GM23248 (cell line): ENCODE measurements around the gene ACAT2. TPM values are rescaled to one million over a fixed set of nuclear protein-coding genes. Genes with fewer than 3 reads are reported as not detected.

ENCODE experiments used
- DNase-seq: peaks from one replicate; pipeline ENCODE4 v3.0.0-alpha.2; 2015
- H2AFZ ChIP-seq: fragments of 200-600 bp; sonication (generic); 2 replicates; pipeline ENCODE4 v1.6.1; 2016; ENCODE audit warnings: antibody characterized with exemption
- H3F3A ChIP-seq: fragments of 200-600 bp; sonication (generic); 2 replicates; pipeline ENCODE4 v1.6.1; 2016; ENCODE audit warnings: mild to moderate bottlenecking, antibody characterized with exemption, mixed run types; ENCODE audit not compliant: insufficient read depth
- H3K27ac ChIP-seq: fragments of 200-600 bp; sonication (generic); 2 replicates; pipeline ENCODE4 v1.5.1; 2016; ENCODE audit warnings: mild to moderate bottlenecking
- H3K27me3 ChIP-seq: fragments of 200-600 bp; sonication (generic); replicated peaks from 2 replicates; pipeline ENCODE4 v1.6.1; 2016; ENCODE audit warnings: mild to moderate bottlenecking; ENCODE audit not compliant: insufficient read depth
- H3K36me3 ChIP-seq: fragments of 200-600 bp; sonication (generic); 2 replicates; pipeline ENCODE4 v1.6.1; 2016; ENCODE audit warnings: low read depth, mild to moderate bottlenecking
- H3K4me1 ChIP-seq: fragments of 200-600 bp; sonication (generic); 2 replicates; pipeline ENCODE4 v1.6.1; 2016; ENCODE audit warnings: mild to moderate bottlenecking; ENCODE audit not compliant: insufficient read depth
- H3K4me2 ChIP-seq: fragments of 200-600 bp; sonication (generic); one replicate; pipeline ENCODE4 v1.6.1; 2016; ENCODE audit warnings: mild to moderate bottlenecking; ENCODE audit not compliant: unreplicated experiment
- H3K4me3 ChIP-seq: fragments of 200-600 bp; sonication (generic); 2 replicates; pipeline ENCODE4 v1.5.1; 2016; ENCODE audit warnings: mild to moderate bottlenecking
- H3K79me2 ChIP-seq: fragments of 200-600 bp; sonication (generic); 2 replicates; pipeline ENCODE4 v1.6.1; 2016; ENCODE audit warnings: mild to moderate bottlenecking; ENCODE audit not compliant: insufficient read depth
- H3K9ac ChIP-seq: fragments of 200-600 bp; sonication (generic); 2 replicates; pipeline ENCODE4 v1.6.1; 2016; ENCODE audit warnings: mild to moderate bottlenecking
- H3K9me2 ChIP-seq: fragments of 200-600 bp; sonication (generic); 2 replicates; pipeline ENCODE4 v1.6.1; 2016; ENCODE audit warnings: mixed run types, mild to moderate bottlenecking, moderate library complexity; ENCODE audit not compliant: insufficient read depth
- H3K9me3 ChIP-seq: fragments of 200-600 bp; sonication (generic); one replicate; pipeline ENCODE4 v1.6.1; 2017; ENCODE audit warnings: low read depth
- H4K20me1 ChIP-seq: fragments of 200-600 bp; sonication (generic); 2 replicates; pipeline ENCODE4 v1.6.0; 2016; ENCODE audit not compliant: insufficient read depth
- EZH2 ChIP-seq: fragments of 200-600 bp; sonication (generic); IDR thresholded peaks from 2 replicates; pipeline ENCODE4 v1.6.1; 2018; ENCODE audit warnings: antibody characterized with exemption, mild to moderate bottlenecking; ENCODE audit not compliant: insufficient read depth, poor library complexity, severe bottlenecking
- EZH2phosphoT487 ChIP-seq: fragments of 200-600 bp; sonication (generic); IDR thresholded peaks from 2 replicates; pipeline ENCODE4 v1.6.1; 2018; ENCODE audit warnings: antibody characterized with exemption, moderate library complexity, mild to moderate bottlenecking, low read depth; ENCODE audit not compliant: insufficient read depth
- WGBS, 2 experiments: methylation state at CpG; one replicate each; pipeline ENCODE4 v1.1.6; 2015 to 2017; ENCODE audit warnings: low lambda C conversion rate in 2 of 2, low coverage in 1 of 2; ENCODE audit errors: missing lambda C conversion rate in 2 of 2; 5-methylcytosine and 5-hydroxymethylcytosine counted together
- in situ Hi-C: fragments of 300-500 bp; cut with MboI; formaldehyde crosslinking; loops from 2 replicates; pipeline ENCODE4 v1.15.0; 2020
- polyA plus RNA-seq: library from polyadenylated mRNA; unstranded; fragments of >200 nt; fragmentation: Nextera tagmentation; extraction: Ambion mirVana; gene quantifications from 2 replicates; pipeline ENCODE4 v1.2.1, GENCODE V29; 2016
- total RNA-seq: library from RNA; depleted of rRNA; stranded (reverse); fragments of >200 nt; shearing (Covaris generic); gene quantifications from 2 replicates; pipeline ENCODE4 v1.2.3, GENCODE V29; 2014

Gene ACAT2
- total and polyA plus RNA-seq, 2 experiments from 2014 or later = 10.5 to 18.9 TPM

GRCh38 chr6:159772196-159772595 lies 10.4 kb downstream of the ACAT2 start:
- H3K4me3 ChIP-seq = no peak overlapping the region
- H4K20me1 ChIP-seq = no peaks in the 10 kb centered on the region
- no peaks in the 10 kb centered on the region for H3K4me1 ChIP-seq
- no peaks in the 10 kb centered on the region for H3K9me2 ChIP-seq
- in situ Hi-C loops = no loop called here
- TF ChIP-seq EZH2phosphoT487 (no peak), EZH2 (no peak)
- 48 to 50% methylated on average over 1 of the region's 1 CpG for WGBS, 2 experiments
- H3K27ac ChIP-seq = no peak overlapping the region
- no peak overlapping the region for H3K9ac ChIP-seq
- H3K9me3 ChIP-seq = no peaks in the 10 kb centered on the region
- no peak overlapping the region for H3K4me2 ChIP-seq
- peaks cover 21% of the 10 kb centered on the region for H3F3A ChIP-seq
- DNase-seq = no peak
- no peak overlapping the region for H2AFZ ChIP-seq
- peaks cover 28% of the 10 kb centered on the region for H3K36me3 ChIP-seq
- H3K27me3 ChIP-seq = no peaks in the 10 kb centered on the region
- H3K79me2 ChIP-seq = no peaks in the 10 kb centered on the region

- Histone ChIP-seq H4K20me1 (no peaks in the 10 kb centered on the region), H3K4me2 (no peak overlapping the region), H3K9me3 (no peaks in the 10 kb centered on the region), H3K27me3 (no peaks in the 10 kb centered on the region), H3K79me2 (peaks cover 25% of the 10 kb centered on the region), H3K27ac (no peak overlapping the region), H2AFZ (no peak overlapping the region), H3K4me1 (no peaks in the 10 kb centered on the region), H3K4me3 (no peak overlapping the region), H3F3A (peaks cover 71% of the 10 kb centered on the region), H3K9ac (no peak overlapping the region), H3K36me3 (peaks cover 46% of the 10 kb centered on the region), H3K9me2 (no peaks in the 10 kb centered on the region)
- in situ Hi-C loops = no loop called here
- no peak for TF ChIP-seq EZH2
- TF ChIP-seq EZH2phosphoT487 = no peak
- WGBS, 2 experiments = 84 to 92% methylated on average over 7 of the region's 7 CpGs
- no peak for DNase-seq
Measured at GRCh38 chr6:159777240-159777904, 15.5 kb downstream of the ACAT2 start.

- TF ChIP-seq EZH2phosphoT487 (no peak), EZH2 (no peak)
- 50 to 52% methylated on average over 1 of the region's 1 CpG for WGBS, 2 experiments
- Histone ChIP-seq H3K4me1 (no peaks in the 10 kb centered on the region), H2AFZ (no peak overlapping the region), H3K9me3 (no peaks in the 10 kb centered on the region), H3K27ac (no peak overlapping the region), H3K79me2 (peaks cover 32% of the 10 kb centered on the region), H3K4me2 (no peak overlapping the region), H4K20me1 (no peaks in the 10 kb centered on the region), H3F3A (peaks cover 77% of the 10 kb centered on the region), H3K27me3 (no peaks in the 10 kb centered on the region), H3K9ac (no peak overlapping the region), H3K9me2 (no peaks in the 10 kb centered on the region), H3K36me3 (peaks cover 53% of the 10 kb centered on the region), H3K4me3 (no peak overlapping the region)
- in situ Hi-C loops = no loop called here
- DNase-seq = no peak
Measured at GRCh38 chr6:159778131-159778530, 16.3 kb downstream of the ACAT2 start.

- no peaks in the 10 kb centered on the region for H3K27me3 ChIP-seq
- H4K20me1 ChIP-seq = no peaks in the 10 kb centered on the region
- DNase-seq = no peak
- H3K9me3 ChIP-seq = no peaks in the 10 kb centered on the region
- peaks cover 56% of the 10 kb centered on the region for H3K36me3 ChIP-seq
- H3K4me3 ChIP-seq = no peak overlapping the region
- no peaks in the 10 kb centered on the region for H3K9me2 ChIP-seq
- in situ Hi-C loops = no loop called here
- no peak overlapping the region for H3K4me2 ChIP-seq
- no peak overlapping the region for H2AFZ ChIP-seq
- peaks cover 37% of the 10 kb centered on the region for H3K79me2 ChIP-seq
- peaks cover 73% of the 10 kb centered on the region for H3F3A ChIP-seq
- no peak overlapping the region for H3K27ac ChIP-seq
- no peaks in the 10 kb centered on the region for H3K4me1 ChIP-seq
- WGBS, 2 experiments = 78 to 79% methylated on average over 3 of the region's 3 CpGs
- TF ChIP-seq EZH2 = no peak
- TF ChIP-seq EZH2phosphoT487 = no peak
- no peak overlapping the region for H3K9ac ChIP-seq
Measured at GRCh38 chr6:159778542-159779103, 16.8 kb downstream of the ACAT2 start.
